ENCODE data around the gene CYP2A6.
"Not testable (repeated sequence)": the region's sequence is repeated elsewhere in the genome, so short reads cannot be mapped to it uniquely, and the experiment has no call there.

CYP2A6 gene

GRCh38 chr19:40843653-40844052, 6.6 kb downstream of the CYP2A6 start:
- peak; percentile 50 for DNase-seq

- not testable (repeated sequence) for DNase-seq
These were observed 7.1 kb downstream of the CYP2A6 start for GRCh38 chr19:40842997-40843652.

GRCh38 chr19:40842012-40842411, 8.2 kb downstream of the CYP2A6 start:
- not testable (repeated sequence) for DNase-seq

- DNase-seq: not testable (repeated sequence)
These were observed 11.8 kb downstream of the CYP2A6 start for GRCh38 chr19:40838477-40838876.

- no peak for DNase-seq
These were observed 13.4 kb downstream of the CYP2A6 start for GRCh38 chr19:40836754-40837429.

- DNase-seq: not testable (repeated sequence)
These were observed 16.3 kb downstream of the CYP2A6 start for GRCh38 chr19:40833728-40834533.

- DNase-seq: not testable (repeated sequence)
These were observed 17.8 kb downstream of the CYP2A6 start for GRCh38 chr19:40832431-40832790.

- DNase-seq: no peak
These were observed 18.5 kb downstream of the CYP2A6 start for GRCh38 chr19:40831502-40832430.

- not testable (repeated sequence) for DNase-seq
These were observed 19.5 kb downstream of the CYP2A6 start for GRCh38 chr19:40830741-40831140.

- no peak for DNase-seq
These were observed 21.0 kb downstream of the CYP2A6 start for GRCh38 chr19:40829205-40829604.

GRCh38 chr19:40827386-40828247, 22.6 kb downstream of the CYP2A6 start:
- DNase-seq: no peak

- peak; percentile 28 for DNase-seq
These were observed 23.4 kb downstream of the CYP2A6 start for GRCh38 chr19:40826699-40827385.

- not testable (repeated sequence) for DNase-seq
These were observed 23.9 kb downstream of the CYP2A6 start for GRCh38 chr19:40826312-40826698.

- DNase-seq: not testable (repeated sequence)
These were observed 24.7 kb downstream of the CYP2A6 start for GRCh38 chr19:40825460-40826095.

GRCh38 chr19:40824916-40825315, 25.3 kb downstream of the CYP2A6 start:
- DNase-seq: not testable (repeated sequence)

- not testable (repeated sequence) for DNase-seq
These were observed 27.3 kb downstream of the CYP2A6 start for GRCh38 chr19:40822704-40823553.

- no peak for DNase-seq
These were observed 28.1 kb downstream of the CYP2A6 start for GRCh38 chr19:40822161-40822560.

GRCh38 chr19:40819479-40820234, 30.6 kb downstream of the CYP2A6 start:
- peak; percentile 56 for DNase-seq
